AG08396 (cell line): ENCODE results near the gene MYO5A.
"Not testable (repeated sequence)": the region's sequence is repeated elsewhere in the genome, so short reads cannot be mapped to it uniquely, and the experiment has no call there.

Experiments used
- DNase-seq: peaks from one replicate; pipeline ENCODE4 v3.0.0; 2012; ENCODE audit warnings: low spot score, mixed read lengths

Gene MYO5A

DNA sequence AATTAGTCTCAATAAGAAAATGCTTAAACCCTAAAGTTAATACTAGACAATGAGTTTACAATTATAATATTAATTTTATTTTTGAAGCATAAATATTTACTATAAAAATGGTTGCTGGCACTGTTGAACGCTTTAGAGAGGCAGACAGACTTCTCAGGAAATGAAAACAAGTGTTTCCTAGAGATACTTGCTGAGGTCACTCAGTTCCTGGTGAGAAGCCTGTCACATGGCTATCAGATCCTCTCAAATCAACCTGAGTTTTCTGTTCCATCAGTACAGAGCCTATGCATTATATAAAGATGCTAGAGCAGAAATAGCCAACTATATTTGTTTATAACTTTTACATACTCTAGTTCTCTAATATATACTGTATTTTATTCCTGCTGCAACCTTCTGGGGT is 109.2 kb downstream of the MYO5A start:
- no peak for DNase-seq

DNA sequence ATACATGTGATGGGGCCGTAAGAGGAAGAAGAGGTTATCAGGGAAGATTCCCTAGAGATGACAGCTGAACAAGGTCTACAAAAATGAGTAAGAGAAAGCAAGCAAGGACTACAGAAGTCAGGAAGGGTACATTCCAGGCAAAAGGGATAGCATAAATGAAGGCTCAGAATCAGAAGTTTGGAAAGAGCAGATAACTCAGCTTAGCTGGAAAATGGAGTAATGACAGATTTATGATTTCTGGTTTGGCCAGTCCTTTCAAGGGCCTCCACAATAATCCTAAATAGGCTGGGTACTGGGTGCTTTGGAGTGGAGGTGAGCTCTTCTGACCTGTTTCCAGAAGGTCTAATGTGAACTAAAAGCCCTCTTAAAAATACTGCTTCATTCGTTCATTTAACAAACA is 110.7 kb downstream of the MYO5A start:
- no peak for DNase-seq

DNA sequence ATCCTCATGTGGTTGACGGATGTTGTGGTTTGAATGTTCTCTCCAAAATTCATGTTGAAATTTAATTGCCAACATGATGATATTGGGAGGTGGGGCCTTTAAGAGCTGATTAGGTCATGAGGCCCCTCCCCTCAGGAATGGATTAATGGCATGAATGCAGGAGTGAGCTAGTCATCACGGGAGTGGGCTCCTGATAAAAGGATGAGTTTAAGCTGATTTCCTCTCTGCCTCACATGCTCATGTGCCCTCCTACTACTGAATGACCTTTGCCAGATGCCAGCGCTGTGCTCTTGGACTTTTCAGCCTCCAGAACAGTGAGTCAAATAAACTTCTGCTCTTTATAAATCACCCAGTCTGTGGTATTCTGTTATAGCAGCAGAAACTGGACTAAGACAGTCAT is 111.2 kb downstream of the MYO5A start:
- no peak for DNase-seq

DNA sequence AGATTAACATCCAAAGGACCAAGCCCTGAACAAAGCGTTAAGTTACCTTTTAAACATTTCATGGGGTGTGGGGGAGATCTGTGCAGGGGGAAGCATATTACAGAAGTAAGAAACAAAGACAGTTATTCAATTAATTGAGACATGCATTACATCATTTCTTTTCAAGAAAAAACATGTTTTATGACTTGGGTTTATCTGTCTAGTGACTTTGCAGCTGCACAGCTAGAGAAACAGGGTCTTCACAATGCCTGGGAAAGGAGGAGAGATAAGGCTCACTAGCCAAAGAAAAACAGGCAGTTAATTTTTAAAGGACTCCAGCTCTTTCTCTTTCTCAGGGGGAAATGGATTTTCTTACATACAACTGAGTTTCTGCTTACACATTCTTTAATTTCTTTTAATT is 112.1 kb downstream of the MYO5A start:
- DNase-seq, result not testable (repeated sequence)

DNA sequence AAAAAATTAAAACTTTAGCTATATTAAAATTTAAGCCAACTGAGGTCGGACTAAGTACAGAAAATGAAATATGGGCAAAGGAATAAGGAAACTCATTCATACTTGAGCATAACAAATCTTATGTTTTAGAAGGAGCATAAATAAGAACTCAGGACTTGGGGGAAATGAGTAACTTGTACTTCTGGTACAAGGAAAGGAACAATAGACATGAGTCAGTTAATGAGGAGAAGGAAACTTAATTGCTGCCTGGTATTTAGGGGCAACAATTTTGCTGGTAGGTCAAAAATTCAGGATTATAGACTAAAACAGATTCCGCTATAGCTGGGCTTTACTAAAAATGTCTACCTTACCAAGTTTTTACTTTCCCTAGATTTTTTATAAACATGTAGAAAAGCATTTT is 113.1 kb downstream of the MYO5A start:
- no peak for DNase-seq

DNA sequence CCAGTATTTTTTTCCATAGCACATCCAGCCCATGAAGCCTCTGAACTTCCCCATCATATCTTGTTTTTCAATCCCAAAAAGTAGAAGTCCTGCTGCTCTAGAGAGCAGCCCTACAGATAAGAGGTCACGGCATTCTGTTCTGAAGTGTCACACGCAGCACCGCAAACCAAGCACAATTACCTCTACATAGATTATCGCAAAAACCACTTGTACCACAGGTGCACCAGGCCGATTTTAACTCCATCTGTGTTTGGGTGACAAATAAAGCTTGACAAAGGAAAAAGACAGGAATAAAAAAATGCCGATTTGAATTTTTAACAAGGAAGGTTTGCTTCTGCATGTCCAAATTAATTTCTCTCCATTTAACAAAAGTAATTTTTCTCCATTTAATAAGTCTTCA is 113.7 kb downstream of the MYO5A start:
- no peak for DNase-seq

DNA sequence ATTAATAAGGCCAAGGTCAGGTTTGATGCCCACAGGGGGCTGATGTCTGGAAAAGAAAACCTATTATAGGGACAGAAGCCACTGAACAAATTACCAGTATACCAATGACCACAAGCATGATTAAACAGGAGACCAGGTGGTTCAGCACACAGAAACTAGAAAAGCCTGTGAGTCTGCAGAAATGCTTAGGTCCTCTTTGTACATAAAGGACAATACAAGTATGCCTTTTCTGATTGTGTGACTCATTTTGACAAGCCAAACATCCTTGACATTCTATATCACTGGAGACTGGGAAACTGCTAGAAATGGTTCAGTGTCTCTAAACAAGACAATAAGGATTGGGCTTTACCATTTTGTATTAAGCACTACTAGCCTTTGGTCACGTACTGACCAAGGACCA is 119.9 kb downstream of the MYO5A start:
- DNase-seq, result no peak

DNA sequence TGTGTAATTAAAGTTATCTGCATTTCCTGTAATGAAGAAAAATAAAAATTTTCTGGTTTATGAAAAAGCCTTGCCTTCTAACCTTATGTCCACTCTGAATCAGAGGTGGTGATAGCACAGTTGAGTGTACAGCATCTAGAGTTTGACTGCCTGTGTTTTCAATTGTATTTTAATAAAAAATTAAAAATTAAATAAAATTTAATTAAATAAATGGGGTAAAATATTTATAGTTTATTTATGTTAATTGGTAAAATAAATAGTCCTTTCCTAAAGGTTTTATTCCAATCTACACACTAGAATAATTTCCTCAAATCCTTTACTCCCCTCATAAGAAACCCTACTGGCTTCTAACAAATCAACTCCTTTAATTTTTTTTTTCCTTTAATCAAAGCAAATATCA is 121.3 kb downstream of the MYO5A start:
- DNase-seq, result no peak

DNA sequence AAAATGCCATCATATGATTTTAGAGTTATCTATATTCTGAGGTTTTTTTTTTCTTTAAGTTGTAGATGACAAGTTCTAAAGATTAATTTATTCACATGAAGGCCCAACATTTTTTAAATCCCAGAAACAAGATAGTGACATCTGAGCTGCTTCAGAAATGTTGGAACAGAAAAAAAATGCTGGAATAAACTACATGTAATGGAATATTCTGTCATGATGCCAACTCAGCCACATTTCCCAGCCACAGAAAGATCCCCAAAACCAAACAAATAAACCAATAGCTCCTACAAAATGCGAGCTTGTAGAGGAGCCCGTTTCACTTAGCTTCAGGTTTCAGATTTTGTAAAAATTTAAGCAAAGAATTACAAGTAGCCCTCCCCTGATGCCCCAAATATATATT is 122.1 kb downstream of the MYO5A start:
- DNase-seq, result no peak

DNA sequence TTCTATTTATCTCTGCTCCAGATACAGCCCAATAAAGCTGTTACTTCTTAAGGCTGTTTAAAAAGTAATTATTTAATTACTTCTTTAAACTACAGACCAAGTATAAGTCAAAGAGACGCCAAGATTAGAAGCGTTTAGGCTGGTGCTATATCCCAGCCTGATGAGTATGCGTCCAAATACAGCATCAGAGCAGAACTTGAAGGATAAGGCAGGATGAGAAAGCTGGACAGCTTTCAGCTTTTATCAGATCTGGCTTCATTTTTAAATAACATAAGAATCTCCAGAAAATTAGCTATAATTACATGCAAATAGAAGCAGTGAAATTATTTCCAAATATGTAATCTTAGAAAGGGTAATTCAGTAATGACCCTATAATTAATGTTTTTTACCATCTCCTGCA is 122.8 kb downstream of the MYO5A start:
- DNase-seq, result no peak

DNA sequence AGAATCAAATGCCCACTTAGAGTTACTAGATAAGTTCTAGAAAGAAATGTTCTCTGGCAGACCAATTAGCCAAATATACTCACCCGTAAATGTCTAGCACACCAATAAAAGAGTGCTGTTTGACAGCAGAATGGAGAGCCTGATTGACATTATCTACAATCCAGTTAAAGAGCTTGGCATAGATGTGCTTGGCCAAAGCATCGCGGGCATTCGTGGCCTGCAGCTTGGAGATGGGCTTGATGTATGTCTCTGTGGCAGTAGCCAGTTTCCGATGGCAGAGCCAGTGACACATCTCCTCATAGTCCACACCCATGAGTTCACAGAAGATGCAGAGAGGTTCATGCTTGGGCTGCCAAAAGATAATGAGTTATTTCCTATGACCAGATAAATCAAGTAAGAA is 131.6 kb downstream of the MYO5A start:
- no peak for DNase-seq

DNA sequence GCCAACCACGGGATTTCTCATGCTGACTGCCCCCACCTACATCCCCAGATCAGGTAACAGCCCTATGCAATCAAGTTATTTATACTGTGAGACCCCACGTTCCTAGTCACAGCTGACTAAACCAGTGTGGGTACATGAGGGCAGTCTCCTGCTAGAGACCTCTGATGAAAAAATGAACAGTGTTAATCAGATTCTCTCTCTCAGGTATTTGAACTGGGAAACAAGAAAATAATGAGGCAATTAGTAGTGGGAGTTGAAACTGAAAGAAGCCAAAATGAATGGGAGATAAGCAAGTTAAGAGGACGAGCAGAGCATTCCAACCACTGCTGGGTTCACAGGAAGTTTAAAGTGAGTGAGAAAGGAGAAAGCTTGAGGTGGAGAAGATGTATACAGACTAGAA is 134.6 kb downstream of the MYO5A start:
- no peak for DNase-seq

DNA sequence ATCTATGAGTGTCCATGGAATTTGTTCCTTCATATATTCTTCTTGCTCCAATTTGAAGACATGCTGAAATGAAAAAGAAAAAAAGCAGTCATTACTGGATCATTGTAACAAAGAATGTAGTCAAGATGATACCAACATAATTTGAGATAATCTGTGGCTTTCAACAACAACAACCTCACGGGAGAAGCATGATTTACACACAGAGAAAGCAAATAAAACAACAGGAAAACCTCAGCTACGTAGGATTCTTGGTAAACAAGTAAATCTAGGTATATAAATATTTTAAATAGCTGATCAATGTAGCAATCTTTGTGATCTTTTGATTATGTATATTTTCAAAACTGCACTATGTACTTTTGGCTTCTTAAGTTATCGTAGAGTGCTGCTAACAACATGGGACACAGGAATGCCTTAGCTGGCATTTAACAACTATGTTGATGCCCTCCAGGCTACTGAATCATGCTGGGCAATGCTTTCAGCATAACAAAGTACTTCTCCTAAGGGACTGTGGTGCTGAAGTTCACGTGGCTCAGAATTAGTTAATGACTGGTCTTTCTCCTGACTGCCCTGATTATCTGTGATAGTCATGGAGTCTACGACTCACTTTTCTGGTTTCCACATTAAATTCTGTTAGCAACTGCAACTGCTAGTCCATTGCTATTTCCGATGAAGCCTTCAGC is 136.5 kb downstream of the MYO5A start:
- peak; percentile 18 for DNase-seq

DNA sequence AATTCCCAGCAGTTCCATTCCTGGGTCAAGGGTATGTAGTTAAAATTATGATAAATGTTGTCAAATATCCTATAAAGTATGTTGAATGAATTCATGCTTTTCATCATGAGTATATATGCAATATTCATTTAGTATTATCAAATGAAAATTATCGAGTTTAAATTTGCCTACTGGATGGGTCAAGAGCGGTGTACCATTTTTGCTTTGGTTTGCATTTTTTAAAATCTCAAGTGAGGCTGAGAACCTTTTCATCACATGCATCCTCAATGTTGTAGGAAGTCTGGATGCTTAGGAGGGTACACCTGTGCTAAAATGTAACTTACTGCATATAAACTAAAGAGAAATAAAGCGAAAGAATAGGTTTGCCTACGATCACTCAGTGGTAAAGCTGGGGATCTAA is 137.6 kb downstream of the MYO5A start:
- no peak for DNase-seq

DNA sequence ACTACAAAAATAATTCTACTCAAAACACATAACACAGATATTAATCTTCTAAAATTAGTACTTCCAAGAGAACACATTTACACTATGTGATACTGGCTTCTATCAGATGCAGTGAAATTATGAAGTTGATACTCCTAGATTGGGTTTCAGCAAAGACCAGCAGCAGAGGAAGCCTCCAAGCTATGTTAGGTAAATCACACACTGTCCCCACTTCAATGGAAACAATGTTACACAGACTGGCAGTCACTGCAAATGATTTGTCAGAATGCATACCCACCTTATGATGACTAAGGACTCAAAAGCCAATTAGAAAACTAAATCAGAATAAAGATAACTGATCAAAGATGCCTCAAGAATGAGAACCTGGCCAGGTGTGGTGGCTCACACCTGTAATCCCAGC is 143.0 kb downstream of the MYO5A start:
- DNase-seq, result no peak

DNA sequence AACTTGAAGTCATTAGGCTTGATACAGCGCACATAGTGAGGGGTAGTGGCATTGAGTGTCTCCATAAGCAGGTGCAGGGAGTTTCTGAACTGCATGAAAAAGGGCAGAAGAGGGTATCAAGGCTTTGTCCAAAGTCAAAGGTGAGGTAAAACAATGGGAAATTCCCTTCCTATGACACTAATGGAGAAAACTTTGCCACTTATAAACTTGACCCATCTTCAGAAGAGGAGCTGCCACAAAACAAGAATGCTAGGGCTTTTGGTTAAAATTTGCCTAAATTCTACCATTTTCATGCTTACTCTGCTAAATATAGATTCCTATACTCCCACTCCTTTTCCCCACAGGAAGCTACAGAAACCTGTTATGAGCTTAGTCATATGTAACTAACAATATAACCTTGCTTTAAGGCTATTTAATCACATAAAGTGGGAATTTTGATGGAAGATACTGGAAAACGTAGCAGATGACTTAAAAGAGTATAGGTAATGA is 145.5 kb downstream of the MYO5A start:
- DNase-seq, result no peak

DNA sequence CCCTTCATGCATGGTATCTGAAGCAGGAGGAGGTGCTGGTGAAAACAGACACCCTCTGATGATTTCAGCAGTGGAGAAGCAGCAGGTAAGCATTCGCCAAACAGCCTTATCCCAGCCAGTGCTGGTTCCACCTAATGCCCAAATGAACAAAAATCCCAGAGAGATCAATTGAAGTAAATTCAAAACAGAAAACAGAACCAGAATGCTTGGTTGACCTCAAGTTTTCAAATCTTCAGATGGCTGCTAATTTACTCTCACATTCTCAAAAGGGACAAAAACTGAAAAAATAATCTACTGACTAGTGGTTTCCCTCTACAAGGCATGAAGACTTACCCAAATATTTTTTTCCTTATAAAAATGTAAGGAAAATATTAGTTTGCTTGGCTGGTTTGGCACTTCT is 146.0 kb downstream of the MYO5A start:
- no peak for DNase-seq

DNA sequence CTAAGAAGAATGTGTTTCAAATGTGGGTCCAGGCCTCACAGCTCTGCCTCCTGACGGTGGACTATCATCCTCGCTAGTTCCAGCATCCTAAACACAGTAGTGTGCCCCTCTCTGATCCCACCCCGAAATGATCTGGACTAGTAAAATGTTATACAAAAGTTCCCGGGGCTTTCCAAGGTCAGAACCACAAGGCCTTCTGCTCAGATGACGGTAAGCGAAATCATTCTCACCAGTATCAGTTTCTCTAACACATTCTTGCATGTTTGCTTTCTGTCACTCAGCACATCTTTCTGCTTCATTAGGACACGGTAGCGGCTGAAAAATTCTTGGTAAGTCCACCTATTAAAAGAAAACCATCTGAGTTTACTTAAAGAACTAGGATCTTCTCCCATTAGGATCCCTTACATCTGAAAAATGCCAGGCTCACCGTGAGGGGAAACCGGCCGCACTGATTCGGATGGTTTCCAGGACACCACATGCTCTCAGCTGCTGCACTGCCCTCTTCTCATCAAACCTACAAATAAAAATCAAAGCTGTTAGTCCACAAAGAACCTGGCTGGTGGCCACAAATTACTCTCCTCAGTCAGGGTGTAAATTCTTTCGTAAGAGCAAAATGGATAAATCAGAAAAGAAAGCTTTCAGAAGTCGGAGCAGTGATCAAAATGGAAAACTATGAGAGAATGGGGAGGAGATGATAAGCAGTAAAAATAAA is 149.1 kb downstream of the MYO5A start:
- DNase-seq, result no peak

DNA sequence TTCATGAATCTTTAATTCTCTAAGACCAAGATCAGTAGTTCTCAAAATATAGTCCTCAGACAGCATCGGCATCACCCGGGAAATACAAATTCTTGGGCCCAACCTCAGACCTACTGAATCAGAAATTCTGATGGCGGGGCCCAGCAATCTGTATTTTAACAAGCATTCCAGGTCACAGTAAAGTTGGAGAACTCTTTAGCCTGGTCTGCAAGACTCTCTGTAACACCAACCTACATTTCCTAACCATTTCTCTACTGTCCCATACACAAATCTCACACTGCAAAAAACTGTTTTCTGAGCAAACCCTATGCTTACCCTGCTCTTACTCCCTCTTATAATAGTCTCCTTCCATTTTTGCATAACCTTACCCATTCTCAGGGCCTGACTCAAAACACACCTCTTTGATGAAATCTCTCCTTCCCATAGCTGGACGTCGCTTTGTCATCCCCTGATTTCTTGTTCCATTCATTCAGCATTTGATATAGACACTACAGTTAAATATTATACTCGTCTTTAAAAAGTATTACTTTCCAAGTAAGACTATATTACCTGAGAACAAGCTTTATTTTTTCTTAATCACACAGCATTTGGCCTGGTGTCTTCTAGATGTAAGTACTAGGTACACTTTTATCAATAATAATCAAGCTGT is 149.8 kb downstream of the MYO5A start:
- no peak for DNase-seq

DNA sequence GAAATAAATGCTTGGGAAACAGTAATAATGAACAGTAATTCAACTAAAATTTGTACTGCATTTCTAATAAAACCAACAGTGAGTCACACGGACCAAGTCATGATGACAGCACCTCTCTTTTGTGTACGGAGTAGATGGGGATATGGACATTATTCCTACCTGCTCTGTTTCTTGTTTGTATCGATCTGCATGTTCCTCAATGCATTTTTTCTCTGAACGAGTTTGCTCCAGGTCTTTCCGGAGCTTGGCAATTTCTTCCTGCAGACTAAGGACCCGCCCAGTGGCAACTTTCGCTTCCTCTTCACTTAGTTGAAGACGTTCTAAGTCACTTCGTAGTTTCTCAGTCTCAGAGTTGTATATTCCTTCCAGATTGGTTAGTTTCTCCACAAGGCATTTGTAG is 158.7 kb downstream of the MYO5A start:
- no peak for DNase-seq

DNA sequence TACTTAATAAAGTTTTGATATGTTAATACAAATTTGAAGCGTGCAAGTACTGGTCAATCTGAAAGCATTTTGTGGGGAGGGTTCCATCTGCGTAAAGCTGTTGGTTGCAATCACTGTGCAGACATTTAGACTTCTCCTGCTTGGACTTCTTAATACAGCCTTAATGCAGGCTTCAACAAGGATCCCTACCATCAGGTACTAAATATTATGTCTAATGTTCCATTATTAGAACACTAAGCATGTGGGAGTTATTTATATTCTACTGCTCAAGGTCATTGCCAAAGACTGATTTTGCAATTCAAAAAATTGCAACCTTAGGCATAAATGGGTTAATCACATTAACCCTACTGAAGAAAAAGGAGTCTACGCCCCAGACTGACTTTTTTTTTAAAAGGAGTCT is 159.2 kb downstream of the MYO5A start:
- DNase-seq, result no peak

DNA sequence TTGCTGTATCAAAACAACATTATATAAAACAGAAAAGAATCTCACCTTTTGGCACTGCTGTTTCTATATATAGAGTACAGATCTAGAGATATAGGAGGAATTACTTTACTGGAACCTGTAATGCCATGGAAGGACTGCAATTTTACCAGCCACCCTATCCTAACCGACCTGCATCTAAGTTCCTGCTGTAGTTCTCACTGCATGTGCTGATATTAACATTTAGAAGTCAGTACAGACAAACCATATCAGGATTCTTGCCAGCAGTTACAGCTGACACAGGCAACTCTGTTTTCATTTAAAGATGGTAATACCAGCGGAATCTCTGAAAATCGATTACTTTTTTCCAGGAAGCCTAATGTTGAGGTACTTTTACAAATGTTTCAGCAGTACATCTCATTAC is 159.7 kb downstream of the MYO5A start:
- no peak for DNase-seq

DNA sequence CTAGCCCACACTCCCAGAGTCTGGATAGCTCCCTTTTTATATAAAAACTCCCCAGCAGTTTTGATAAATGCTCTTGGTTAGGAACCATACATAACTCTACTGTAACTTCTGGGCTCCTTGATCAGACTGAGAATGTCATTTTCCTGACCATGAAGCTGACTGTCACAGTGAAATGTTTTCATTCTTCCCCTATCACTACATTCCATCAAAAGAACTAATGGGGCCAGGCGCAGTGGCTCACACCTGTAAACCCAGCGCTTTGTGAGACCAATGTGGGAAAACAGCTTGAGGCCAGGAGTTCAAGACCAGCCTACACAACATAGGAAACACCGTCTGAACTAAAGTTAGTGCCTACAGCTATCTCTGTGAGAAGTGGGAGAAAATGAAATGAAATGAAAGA is 160.3 kb downstream of the MYO5A start:
- DNase-seq, result no peak
